Fibroblast of gingiva (primary cell): ENCODE data around the gene CTU2.

Source experiments
- DNase-seq: peaks from one replicate; pipeline ENCODE4 v3.0.0-alpha.2; 2011; ENCODE audit warnings: low read depth

Gene CTU2

GRCh38 chr16:88760424-88761142, 54.3 kb downstream of the CTU2 start:
- DNase-seq, result no peak

GRCh38 chr16:88761143-88761534, 54.8 kb downstream of the CTU2 start:
- DNase-seq, result no peak

GRCh38 chr16:88761830-88762229, 55.5 kb downstream of the CTU2 start:
- DNase-seq, result no peak

- no peak for DNase-seq
These were observed 56.1 kb downstream of the CTU2 start for GRCh38 chr16:88762258-88762870.

GRCh38 chr16:88762941-88763340, 56.6 kb downstream of the CTU2 start:
- DNase-seq, result no peak

GRCh38 chr16:88763502-88764053, 57.3 kb downstream of the CTU2 start:
- DNase-seq, result no peak

GRCh38 chr16:88764080-88764479, 57.8 kb downstream of the CTU2 start:
- no peak for DNase-seq

GRCh38 chr16:88764913-88765349, 58.6 kb downstream of the CTU2 start:
- DNase-seq, result no peak
